ENCODE data around the gene CCL24.
"Not testable (repeated sequence)": the region's sequence is repeated elsewhere in the genome, so short reads cannot be mapped to it uniquely, and the experiment has no call there.

- not testable (repeated sequence) for TF ChIP-seq CTCF (IDR thresholded peaks at IDR 0.05); POLR2AphosphoS5 (IDR thresholded peaks at IDR 0.05; ENCODE audit: insufficient read depth in 1 of 2, low read depth in 1 of 2); POLR2A (IDR thresholded peaks at IDR 0.05)
Measured at GRCh38 chr7:75783058-75783457, 30.5 kb downstream of the CCL24 start.
